NCI-H2196 treated with DMSO at 0.1 percent for 48 hours (cell line): ENCODE data around the gene ZNF362.
A peak's percentile ranks its signal among the peaks of the same experiment; 100 is the strongest.
"Not testable (repeated sequence)": the region's sequence is repeated elsewhere in the genome, so short reads cannot be mapped to it uniquely, and the experiment has no call there.

Experiments used
- DNase-seq: peaks from one replicate; lab custom pipeline; 2025; ENCODE audit not compliant: unreplicated experiment; lab: John Stamatoyannopoulos, UW

The ZNF362 gene, protein sequence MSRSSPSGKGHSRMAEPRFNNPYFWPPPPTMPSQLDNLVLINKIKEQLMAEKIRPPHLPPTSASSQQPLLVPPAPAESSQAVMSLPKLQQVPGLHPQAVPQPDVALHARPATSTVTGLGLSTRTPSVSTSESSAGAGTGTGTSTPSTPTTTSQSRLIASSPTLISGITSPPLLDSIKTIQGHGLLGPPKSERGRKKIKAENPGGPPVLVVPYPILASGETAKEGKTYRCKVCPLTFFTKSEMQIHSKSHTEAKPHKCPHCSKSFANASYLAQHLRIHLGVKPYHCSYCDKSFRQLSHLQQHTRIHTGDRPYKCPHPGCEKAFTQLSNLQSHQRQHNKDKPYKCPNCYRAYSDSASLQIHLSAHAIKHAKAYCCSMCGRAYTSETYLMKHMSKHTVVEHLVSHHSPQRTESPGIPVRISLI

DNA sequence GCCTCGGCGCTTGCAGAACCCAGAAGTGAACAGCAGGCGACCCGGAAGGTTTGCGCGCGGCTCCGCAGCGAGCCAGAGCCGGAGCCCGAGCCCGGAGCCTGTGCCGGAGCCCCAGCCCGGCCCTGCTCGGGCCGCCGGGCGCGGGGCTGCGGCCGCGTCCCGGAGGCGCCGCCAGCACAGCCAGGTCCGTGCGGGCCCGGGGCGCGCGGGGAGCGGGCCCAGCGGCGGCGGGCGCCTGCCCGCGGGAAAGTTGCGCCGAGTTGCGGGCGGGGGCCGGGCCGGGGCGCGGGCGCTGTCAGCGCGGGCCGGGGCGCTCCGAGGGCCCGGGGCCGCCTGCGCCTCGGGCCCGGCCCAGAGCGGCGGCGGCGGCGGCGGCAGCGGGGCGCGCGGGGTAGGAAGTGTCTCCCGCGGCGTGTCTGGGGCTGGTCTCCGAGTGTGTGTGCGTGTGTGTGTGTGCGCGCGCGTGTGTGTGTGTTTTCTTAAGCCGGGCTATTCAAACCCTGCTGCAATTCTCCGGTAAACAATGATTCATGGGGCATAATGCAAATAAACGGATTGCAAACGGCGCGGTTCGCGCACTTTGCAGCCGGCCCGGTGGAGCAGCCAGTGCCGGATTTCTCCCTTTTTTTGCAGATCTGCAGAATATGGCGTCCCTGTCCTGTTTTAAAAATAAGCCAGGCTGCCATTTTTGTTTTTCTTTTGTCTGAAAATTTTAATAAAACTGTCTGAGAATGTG is at the start of gene ZNF362:
ZNF362 (plus strand) TSS at position 22 of the 736 bp plus-strand sequence. CDS start 14,083 bp downstream, outside the sequence.
- peak; percentile 26 for DNase-seq

DNA sequence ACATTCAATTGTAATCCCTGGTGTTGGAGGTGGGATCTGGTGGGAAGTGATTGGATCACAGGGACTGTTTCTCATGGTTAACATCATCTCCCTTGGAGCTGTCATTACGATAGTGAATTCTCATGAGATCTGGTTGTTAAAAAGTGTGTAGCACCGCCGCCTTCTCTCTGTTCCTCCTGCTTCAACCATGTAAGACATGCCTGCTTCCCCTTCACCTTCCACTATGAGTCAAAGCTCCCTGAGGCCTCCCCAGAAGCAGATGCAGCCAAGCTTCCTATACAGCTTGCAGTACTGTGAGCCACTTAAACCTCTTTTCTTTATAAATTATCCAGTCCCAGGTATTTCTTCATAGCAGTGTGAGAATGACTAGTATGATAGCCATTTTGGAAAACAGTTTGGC is 44.3 kb upstream of the ZNF362 start:
- no peak for DNase-seq

DNA sequence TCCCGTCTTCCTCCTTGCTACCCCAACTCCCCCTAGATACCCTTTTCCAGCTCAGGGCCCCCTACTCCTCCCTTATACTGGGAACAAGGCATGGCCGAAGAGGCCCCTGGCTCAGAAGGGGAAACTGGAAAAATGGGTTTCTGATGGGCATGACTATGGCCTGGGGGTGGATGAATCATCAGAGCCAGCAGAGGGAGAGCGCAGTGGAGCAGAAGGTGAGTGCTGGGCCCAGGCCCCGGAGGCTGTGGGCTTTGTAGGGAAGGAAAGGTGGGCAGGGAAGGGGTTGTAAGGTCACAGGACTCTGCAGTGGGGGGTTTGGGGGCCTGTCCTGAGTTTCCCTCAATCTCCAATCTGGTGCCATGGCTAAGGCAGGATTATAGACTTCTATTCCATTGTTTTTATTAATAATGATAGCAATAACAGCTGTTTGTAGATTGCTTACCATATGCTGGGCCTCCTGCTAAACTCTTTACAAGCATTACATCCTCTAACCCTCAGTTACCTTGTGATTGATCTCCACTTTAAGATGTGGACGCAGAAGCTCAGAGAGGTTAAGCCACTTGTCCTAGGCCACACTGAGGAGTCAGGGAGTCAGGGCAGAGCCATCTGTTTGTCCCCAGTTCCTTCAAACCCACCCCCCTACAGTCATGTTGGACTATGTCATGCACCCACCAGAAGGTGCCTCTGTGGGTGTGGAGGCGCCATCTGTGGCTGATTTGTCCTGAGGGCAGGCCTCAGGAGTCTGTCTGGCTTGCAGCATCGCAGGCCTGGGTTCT is 36.2 kb upstream of the ZNF362 start:
- DNase-seq = no peak

DNA sequence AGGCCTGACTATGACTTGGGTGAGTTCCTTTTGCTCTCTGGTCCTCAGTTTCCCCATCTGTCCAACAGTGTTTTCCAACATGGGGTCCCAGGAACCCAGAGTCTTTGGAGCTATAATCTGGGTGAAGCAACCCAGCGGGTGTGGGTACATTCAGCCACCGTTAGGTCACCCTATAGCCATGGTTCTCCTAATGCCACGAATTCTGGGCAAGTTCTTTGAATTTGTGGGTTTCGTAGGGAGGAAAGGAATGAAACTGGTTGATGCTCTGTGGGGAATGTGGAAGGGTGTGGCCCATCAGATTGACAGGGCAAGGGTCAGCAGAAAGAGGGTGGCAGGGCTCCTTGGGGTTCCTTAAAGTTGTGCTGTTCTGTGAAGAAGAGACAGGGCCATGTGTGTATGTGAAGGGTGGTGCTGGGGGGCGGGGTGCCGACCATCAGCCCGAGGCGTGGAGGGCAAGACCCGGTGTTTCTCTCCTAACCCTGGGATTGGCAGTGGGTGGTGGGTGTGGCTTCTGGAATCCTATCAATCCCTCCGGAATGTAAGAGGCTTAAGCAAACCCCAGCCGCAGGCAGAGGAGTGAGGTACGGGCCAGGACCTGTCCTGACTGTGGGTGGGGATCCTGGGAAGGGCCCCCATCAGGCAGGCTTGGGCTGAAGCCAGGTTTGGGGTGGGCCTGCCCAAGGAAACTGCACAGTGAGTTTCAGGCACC is 35.5 kb upstream of the ZNF362 start:
- no peak for DNase-seq

DNA sequence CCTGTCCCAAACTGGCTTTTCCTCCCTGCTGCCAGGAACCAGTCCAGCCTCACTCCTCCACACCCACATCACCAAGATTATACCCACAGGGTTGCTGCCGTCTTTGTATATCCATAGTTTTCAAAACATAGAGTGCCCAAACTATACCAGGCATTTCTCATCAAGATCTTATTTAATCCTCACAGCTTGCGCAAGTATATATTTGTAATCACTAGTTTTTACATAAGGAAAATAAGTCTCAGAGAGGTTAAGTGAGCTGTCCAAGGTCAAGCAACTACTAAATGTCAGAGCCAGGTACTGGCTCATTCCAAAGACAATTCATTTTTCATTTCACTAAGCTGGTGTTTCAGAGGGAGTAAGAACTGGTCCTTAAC is 34.9 kb upstream of the ZNF362 start:
- no peak for DNase-seq

DNA sequence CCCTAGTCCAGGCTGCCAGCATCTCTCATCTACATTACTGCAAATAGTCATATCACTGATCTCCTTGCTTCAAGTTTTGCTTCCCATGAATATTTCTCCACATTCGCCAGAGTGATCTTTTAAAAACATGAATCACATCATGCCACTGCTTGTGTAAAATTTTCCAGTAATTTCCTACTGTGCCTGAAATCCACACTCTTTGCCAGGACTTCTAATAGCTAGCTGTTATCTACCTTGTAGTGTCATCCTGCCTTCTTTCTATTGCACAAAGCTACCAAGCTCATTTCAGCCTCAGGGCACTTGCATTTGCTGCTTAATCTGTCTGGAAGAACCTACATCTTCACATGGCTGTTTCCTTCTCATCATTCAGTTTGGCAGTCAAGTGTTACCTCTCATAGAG is 33.9 kb upstream of the ZNF362 start:
- no peak for DNase-seq

DNA sequence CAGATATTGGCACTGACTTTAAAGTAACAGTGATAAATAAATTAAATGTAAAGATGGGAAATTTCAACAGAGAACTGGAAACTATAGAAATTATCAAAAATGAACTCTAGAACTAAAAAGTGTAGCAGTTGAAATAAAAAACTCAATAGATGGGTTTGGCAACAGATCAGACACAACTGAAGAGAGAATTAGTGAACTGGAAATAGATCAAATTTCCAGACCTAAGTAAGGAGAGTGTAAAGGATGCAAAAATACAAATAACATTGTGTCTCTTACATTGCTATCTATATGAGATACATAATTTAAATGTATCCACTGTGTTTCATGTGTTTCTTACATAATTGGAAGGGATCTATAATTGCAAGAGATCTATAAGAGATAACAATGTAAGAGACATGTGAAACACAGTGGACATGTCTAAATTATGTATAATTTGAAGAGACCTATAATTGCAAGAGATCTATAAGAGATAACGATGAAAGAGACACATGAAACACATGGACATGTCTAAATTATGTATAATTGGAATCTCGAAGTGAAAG is 32.1 kb upstream of the ZNF362 start:
- no peak for DNase-seq

DNA sequence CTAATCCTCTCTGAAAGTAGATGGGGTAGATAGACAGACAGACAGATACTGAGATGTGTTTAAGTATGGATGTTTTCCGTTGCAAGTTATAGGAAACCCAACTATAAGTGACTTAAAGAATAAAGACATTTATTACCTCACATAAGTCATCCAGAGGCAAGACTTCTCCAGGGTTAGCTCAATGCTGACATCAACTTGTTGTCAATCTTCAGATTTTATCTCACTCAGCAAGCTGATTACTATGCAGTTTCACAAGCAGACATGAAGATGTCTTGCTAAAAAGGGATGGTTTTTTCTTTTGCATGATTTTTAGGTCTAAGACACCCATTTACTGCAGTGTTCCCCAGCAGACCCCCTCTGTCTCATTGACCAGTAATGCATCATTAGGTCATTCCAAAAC is 30.7 kb upstream of the ZNF362 start:
- no peak for DNase-seq

DNA sequence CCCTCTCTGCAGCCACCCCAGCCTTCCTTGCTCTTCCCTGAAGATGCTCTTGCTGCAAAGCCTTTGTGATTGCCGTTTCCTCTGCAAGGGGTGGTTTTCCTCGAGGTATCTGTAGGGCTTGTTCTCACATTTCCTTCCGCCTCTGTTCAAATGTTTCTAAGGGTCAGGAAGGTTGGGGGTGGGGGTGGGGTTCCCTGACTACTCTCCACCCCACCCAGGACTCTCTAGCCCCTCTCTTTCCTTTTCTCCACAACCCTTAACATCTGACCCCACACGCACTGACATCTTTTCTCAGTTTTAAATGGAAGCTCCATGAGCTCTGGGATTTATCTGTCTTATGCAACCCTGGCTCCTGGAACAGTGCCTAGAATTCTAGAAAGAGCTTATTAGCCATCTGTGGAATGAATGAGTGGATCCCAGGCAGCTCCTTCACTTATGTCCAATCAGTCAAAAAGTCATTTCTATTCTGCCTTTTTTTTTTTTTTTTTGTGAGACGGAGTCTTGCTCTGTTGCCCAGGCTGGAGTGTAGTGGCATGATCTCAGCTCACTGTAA is 27.3 kb upstream of the ZNF362 start:
- DNase-seq = no peak

DNA sequence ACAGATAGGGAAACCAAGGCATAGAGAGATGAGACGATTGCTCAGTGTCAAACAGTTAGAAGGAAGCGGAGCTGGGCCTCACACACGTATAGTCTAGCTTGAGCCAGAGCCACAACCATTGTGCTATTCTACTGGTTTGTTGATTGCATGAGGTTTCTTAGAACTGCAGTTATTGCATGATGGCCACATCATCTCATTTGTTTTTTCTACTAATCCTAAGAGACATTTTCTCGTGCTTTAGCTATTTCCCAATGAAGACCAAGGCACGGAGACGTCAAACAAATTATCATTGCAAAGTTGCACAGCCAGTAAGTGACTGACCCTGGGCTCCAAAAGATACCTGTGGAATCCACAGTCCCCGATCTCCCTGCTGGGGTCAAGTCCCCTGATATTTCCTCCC is 25.1 kb upstream of the ZNF362 start:
- DNase-seq = no peak

DNA sequence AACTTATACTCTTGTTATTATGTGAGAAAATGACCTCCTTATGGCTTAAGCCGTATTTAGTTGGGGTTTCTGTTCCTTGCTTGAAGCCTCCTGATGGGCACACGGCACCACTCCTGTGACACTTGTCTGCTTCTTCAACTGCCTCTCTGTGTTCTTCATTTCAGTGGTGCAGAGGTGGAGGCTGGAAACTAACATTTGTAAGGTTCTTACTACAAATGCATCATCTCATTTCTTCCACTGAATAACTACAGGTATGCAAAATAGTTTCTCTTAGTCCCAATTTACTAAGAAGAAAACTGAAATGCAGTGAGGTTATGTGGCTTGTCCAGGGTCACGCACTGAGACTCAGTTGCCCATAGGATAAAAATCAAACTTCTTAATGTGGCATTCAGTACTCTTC is 23.6 kb upstream of the ZNF362 start:
- DNase-seq = no peak

DNA sequence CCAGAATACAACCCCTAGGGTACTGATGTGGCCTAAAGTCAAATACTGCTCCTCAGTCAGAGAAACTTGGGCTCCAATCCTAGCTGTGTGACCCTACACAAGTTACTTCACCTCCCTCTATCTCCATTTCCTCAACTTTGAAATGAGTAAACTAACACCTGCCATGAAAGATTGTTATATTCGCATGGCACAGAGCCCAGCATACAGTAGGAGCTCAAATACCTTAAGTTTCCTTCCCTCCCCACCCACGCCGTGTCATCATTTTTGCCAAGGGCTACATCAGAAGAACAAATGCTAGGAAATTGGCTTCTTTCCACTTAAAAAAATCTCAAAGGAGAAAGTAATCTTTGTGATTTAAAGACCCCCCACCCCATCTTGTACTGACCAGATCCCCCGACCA is 22.2 kb upstream of the ZNF362 start:
- DNase-seq = no peak

DNA sequence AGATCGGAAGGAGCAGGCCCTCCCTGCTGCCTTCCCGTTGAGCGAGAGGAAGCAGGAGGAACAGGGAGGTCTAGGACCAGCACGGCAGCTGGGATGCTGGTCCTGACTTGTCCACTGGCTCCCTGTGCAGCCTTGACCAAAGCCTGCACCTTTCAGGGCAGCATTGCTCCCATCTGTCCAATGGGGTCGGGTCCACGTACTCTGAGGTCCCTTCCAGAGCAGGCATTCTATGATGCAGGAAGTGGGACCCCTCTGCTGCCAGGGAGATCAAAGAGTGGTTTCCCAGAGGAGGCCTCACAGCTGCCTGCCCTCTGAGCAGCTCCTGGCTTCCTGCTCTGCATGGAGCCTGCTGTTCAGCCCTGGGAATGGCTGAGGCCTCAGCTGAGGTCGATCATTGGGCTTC is 21.7 kb upstream of the ZNF362 start:
- no peak for DNase-seq

DNA sequence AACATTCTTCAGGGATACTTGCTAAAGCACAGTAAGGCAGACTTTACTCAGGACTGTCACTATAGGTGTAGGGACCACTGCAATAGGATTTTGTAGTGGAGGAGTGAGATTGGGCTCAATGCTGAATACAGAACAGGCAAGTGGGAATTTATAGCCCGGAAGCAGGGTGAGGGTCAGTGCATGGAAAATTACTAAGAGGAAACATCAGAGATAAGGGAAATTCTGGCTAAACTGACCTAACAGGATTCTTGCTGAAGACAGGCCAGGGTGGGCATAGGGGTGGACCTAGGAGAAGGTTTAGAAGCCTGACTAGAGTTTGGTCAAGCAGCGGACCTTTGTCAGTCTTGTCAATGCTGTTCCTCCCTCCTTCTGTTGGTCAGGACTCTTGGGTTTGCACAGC is 20.8 kb upstream of the ZNF362 start:
- DNase-seq = no peak

DNA sequence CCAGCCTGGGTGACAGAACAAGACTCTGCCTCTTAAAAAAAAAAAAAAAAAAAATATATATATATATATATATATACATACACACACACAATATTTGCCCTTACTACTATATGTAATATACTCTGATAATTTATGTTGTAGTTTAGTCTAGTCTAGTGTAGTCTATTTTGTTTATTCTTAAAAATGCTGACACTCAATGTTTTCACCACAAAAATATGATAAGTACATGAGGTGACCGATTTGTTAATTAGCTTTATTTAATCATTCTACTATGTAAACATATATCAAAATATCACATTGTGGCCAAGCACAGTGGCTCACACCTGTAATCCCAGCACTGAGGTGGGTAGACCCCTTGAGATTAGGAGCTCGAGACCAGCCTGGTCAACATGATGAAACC is 19.8 kb upstream of the ZNF362 start:
- no peak for DNase-seq

DNA sequence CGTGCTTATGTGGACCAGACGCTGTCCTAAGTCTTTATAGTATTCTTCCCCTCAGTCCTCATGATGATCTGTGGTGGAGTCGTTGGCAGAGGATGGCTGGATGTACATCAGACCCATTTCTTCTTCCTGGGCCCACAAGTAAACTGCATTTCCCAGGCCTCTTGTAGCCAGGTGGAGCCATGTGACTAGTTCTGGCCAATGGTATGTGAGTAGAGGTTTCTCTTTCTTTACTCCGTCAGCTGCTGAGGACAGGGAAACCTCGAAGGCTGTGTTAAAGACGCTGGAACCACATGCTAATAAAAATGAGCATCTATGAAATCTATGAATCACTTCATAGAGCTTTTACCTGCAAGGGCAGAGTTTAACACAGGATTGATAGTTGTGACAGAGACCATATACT is 18.7 kb upstream of the ZNF362 start:
- DNase-seq = no peak

DNA sequence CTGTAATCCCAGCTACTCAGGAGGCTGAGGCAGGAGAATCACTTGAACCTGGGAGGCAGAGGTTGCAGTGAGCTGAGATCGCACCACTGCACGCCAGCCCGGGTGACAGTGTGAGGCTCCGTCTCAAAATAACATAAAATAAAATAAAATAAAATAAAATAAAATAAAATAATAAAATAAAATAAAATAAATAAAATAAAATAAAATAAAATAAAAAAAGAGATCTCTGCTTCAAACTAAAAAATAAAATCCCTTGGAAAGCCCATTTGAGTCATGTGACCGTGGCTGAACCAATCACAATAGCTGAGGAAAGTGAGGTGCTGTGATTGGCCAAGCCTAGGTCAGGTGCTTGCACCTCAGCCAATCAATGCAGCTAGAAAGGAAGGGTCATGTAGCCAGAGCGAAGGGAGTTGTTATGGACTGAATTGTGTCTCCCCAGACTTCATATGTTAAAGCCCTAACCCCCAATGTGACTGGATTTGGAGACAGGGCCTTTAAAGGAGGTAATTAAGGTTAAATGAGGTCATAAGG is 18.0 kb upstream of the ZNF362 start:
- DNase-seq = not testable (repeated sequence)

DNA sequence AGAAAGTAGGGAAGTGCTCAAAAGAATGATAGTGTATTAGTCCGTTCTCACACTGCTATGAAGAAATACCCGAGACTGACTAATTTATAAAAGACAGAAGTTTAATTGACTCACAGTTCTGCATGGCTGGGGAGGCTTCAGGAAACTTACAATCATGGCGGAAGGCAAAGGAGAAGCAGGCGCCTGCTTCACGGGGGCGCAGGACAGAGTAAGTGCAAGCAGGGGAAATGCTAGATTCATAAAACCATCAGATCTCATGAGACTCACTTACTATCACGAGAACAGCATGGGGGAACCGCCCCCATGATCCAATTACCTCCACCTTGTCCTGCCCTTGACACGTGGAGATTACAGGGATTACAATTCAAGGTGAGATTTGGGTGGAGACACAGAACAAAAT is 16.9 kb upstream of the ZNF362 start:
- DNase-seq = not testable (repeated sequence)

DNA sequence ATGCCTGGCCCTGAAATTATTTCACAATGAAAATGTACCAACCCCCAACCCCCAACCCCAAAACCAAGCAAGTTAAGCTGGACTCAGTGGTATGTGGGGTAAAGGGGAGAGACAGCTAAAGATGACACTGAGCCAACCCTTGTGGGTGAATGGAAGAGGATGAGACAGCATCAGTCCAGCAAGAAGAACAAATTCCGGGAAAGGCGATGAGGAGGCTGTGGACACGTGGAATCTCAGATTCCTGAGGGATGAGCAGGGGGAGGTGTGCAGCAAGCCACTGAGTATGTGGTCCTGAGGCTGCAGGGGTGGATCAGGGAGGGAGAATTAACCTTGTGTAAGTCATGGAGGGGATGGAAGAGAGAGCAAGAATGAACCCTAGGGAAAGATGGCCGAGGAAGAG is 14.4 kb upstream of the ZNF362 start:
- no peak for DNase-seq

DNA sequence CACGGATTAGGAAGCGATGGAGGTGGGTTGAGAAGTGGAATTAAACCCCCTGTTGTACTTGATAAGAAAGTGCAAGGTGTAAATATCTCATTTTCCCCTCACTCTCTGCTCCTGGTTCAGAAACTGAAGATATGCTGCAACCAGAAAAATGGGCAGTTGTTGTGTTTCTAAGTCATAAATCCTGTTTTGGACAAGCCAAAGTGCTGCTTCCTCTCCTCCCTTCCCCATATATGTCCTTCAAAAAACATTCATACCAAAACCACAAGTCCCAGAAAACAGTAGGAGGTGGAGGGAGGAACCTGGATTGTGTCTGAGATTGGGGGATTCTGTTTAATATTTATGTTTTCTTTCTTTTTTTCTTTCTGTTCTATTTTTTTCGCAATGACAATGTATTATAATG is 13.6 kb upstream of the ZNF362 start:
- DNase-seq = no peak
